HCT116 (cell line): ENCODE measurements around the gene CACNA1C.

Experiments used
- EGR1 ChIP-seq: IDR thresholded peaks from 2 replicates; pipeline ENCODE4 v1.6.1; 2012; ENCODE audit warnings: low read depth
- EZH2phosphoT487 ChIP-seq: fragments of 200-600 bp; IDR thresholded peaks from 2 replicates; pipeline ENCODE4 v1.6.1; 2018; ENCODE audit warnings: antibody characterized with exemption, borderline replicate concordance
- POLR2A ChIP-seq: IDR thresholded peaks from 2 replicates; pipeline ENCODE4 v1.7.0; 2011; ENCODE audit warnings: borderline replicate concordance; ENCODE audit not compliant: insufficient read depth, insufficient read length; ENCODE audit errors: extremely low read depth
- POLR2AphosphoS5 ChIP-seq: IDR thresholded peaks from 2 replicates; pipeline ENCODE4 v1.6.1; 2011; ENCODE audit warnings: mild to moderate bottlenecking, low read depth, low read length, moderate library complexity
- RAD21 ChIP-seq: IDR thresholded peaks from 2 replicates; pipeline ENCODE4 v1.6.1; 2012; ENCODE audit warnings: low read depth, mild to moderate bottlenecking
- SP1 ChIP-seq: IDR thresholded peaks from 2 replicates; pipeline ENCODE4 v1.6.1; 2012; ENCODE audit warnings: low read depth
- YY1 ChIP-seq: IDR thresholded peaks from 2 replicates; pipeline ENCODE4 v1.6.1; 2011; ENCODE audit warnings: low read length, low read depth, moderate library complexity, mild to moderate bottlenecking; ENCODE audit not compliant: insufficient replicate concordance; ENCODE audit errors: extremely low read depth
- ZNF274 ChIP-seq: fragments of 200-500 bp; sonication (Bioruptor generic); IDR thresholded peaks from 2 replicates; pipeline ENCODE4 v1.6.1; 2014; ENCODE audit warnings: mild to moderate bottlenecking, low read depth, low read length, inconsistent platforms
- TF ChIP-seq, protein P1 (sequence below), 3 experiments: fragments of 200-600 bp in 1 of 3; sonication (generic) in 1 of 3; IDR thresholded peaks in 2 of 3; conservative IDR thresholded peaks in 1 of 3; 2 replicates each; pipeline ENCODE4 v1.5.1; 2012 to 2017; ENCODE audit warnings: low read depth in 2 of 3, low read length in 2 of 3, antibody characterized with exemption in 1 of 3, borderline replicate concordance in 1 of 3, control low read depth in 1 of 3, mild to moderate bottlenecking in 1 of 3, mixed read lengths in 1 of 3, mixed run types in 1 of 3, moderate library complexity in 1 of 3; ENCODE audit not compliant: insufficient read depth in 1 of 3
- TF ChIP-seq, protein P2 (sequence below): IDR thresholded peaks from 2 replicates; pipeline ENCODE4 v1.6.1; 2012

DNA sequence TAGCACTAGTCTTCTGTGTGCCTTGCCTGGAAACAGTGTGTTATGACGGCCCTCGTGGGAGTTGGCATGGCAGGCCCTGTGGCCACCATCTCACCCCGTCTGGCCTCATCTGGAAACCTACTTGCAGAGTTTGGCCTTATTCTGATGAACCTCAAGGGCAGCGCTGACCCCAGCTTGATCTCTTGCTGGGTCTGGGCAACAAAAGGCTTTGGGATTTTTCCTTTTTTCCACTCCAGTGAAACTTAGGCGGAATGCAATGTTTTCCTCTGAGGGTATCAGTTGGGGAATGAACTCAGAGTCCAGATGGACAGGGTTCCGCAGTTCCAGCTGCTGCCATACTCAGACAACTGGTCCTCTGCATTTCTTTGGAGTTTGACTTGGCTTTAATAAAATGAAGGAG is 15.9 kb downstream of the CACNA1C start:
- TF ChIP-seq, protein P1, sequence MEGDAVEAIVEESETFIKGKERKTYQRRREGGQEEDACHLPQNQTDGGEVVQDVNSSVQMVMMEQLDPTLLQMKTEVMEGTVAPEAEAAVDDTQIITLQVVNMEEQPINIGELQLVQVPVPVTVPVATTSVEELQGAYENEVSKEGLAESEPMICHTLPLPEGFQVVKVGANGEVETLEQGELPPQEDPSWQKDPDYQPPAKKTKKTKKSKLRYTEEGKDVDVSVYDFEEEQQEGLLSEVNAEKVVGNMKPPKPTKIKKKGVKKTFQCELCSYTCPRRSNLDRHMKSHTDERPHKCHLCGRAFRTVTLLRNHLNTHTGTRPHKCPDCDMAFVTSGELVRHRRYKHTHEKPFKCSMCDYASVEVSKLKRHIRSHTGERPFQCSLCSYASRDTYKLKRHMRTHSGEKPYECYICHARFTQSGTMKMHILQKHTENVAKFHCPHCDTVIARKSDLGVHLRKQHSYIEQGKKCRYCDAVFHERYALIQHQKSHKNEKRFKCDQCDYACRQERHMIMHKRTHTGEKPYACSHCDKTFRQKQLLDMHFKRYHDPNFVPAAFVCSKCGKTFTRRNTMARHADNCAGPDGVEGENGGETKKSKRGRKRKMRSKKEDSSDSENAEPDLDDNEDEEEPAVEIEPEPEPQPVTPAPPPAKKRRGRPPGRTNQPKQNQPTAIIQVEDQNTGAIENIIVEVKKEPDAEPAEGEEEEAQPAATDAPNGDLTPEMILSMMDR (IDR thresholded peaks at IDR 0.05 in 2 of 3, conservative IDR thresholded peaks at IDR 0.05 in 1 of 3; ENCODE audit: borderline replicate concordance in 1 of 3, insufficient read depth in 1 of 3, low read depth in 2 of 3, low read length in 2 of 3), result no peak
- TF ChIP-seq POLR2AphosphoS5 (no peak), POLR2A (no peak), ZNF274 (no peak), YY1 (no peak), SP1 (no peak), RAD21 (no peak), EZH2phosphoT487 (no peak), EGR1 (no peak)
- TF ChIP-seq, protein P2, sequence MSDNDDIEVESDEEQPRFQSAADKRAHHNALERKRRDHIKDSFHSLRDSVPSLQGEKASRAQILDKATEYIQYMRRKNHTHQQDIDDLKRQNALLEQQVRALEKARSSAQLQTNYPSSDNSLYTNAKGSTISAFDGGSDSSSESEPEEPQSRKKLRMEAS, result no peak
